ENCODE results near the gene TENT4A. TPM values are rescaled to one million over a fixed set of nuclear protein-coding genes. Genes with fewer than 3 reads are reported as not detected.

Gene TENT4A
- total RNA-seq, 1 experiment from 2014 or later = 39.3 TPM

GRCh38 chr5:6714226-6715041, 1.2 kb downstream of the TENT4A start:
- DNase-seq (peak; percentile 55), ATAC-seq (0 out of 2 replicates have a peak, but pooled peaks have one; percentile 1)
- H4K20me1 ChIP-seq (ENCODE audit: low read length) = peaks cover 48% of the 10 kb centered on the region
- H3K27ac ChIP-seq (ENCODE audit: low read length) = no peak overlapping the region
- peak overlapping the region; percentile 84 for H3K4me2 ChIP-seq (ENCODE audit: low read length)
- peak overlapping the region; percentile 87 for H3K4me3 ChIP-seq (ENCODE audit: low read length)
- H3K36me3 ChIP-seq (ENCODE audit: low read depth, low read length) = peaks cover 13% of the 10 kb centered on the region
- TF ChIP-seq CTCF (conservative IDR thresholded peaks at IDR 0.05; ENCODE audit: low read depth, low read length) = no peak
- TF ChIP-seq EZH2phosphoT487 (IDR thresholded peaks at IDR 0.05; ENCODE audit: borderline replicate concordance, low read length) = no peak
- no peak for TF ChIP-seq EZH2 (IDR thresholded peaks at IDR 0.05; ENCODE audit: low read length, unreplicated experiment)
- H3K9me3 ChIP-seq (ENCODE audit: low read length) = no peaks in the 10 kb centered on the region
- ChIA-PET POLR2A (ENCODE audit: unreplicated experiment) (no interaction called here), CTCF (no interaction called here)
- no TSS peak for BruUV-seq (replicated peaks)
- no peaks in the 10 kb centered on the region for H3F3A ChIP-seq (ENCODE audit: low read length, unreplicated experiment)
- H3K9ac ChIP-seq (ENCODE audit: low read length) = peak overlapping the region; percentile 64
- peaks cover 42% of the 10 kb centered on the region for H3K4me1 ChIP-seq (ENCODE audit: insufficient read depth, low read length)
- H3K79me2 ChIP-seq (ENCODE audit: low read length) = peaks cover 53% of the 10 kb centered on the region
- peak overlapping the region; percentile 18 for H2AFZ ChIP-seq (ENCODE audit: low read length)
- H3K9me2 ChIP-seq (replicated peaks; ENCODE audit: low read length) = no peaks in the 10 kb centered on the region
- H3K27me3 ChIP-seq (ENCODE audit: low read length) = no peaks in the 10 kb centered on the region
- intact Hi-C loops (cut with micrococcal nuclease) = no loop called here

- Histone ChIP-seq H3K4me3 (ENCODE audit: low read length) (peak overlapping the region; percentile 87), H3K27me3 (ENCODE audit: low read length) (no peaks in the 10 kb centered on the region), H2AFZ (ENCODE audit: low read length) (no peak overlapping the region), H3K9me3 (ENCODE audit: low read length) (no peaks in the 10 kb centered on the region), H4K20me1 (ENCODE audit: low read length) (peaks cover 56% of the 10 kb centered on the region), H3K27ac (ENCODE audit: low read length) (no peak overlapping the region), H3K4me1 (ENCODE audit: insufficient read depth, low read length) (peaks cover 42% of the 10 kb centered on the region), H3K36me3 (ENCODE audit: low read depth, low read length) (peaks cover 16% of the 10 kb centered on the region), H3K4me2 (ENCODE audit: low read length) (peak overlapping the region; percentile 84), H3K79me2 (ENCODE audit: low read length) (peaks cover 62% of the 10 kb centered on the region), H3F3A (ENCODE audit: low read length, unreplicated experiment) (no peaks in the 10 kb centered on the region), H3K9me2 (replicated peaks; ENCODE audit: low read length) (no peaks in the 10 kb centered on the region), H3K9ac (ENCODE audit: low read length) (peak overlapping the region; percentile 64)
- CTCF ChIA-PET = no interaction called here
- POLR2A ChIA-PET (ENCODE audit: unreplicated experiment) = no interaction called here
- intact Hi-C loops (cut with micrococcal nuclease) = no loop called here
- TF ChIP-seq EZH2phosphoT487 (IDR thresholded peaks at IDR 0.05; ENCODE audit: borderline replicate concordance, low read length) = no peak
- no peak for TF ChIP-seq EZH2 (IDR thresholded peaks at IDR 0.05; ENCODE audit: low read length, unreplicated experiment)
- no peak for TF ChIP-seq CTCF (conservative IDR thresholded peaks at IDR 0.05; ENCODE audit: low read depth, low read length)
- ATAC-seq (no peak), DNase-seq (peak; percentile 40)
- no TSS peak for BruUV-seq (replicated peaks)
Observed at GRCh38 chr5:6715271-6715670, 2.0 kb downstream of the TENT4A start.

Data from PC-3 (cell line).